ENCODE data around the gene ZNF700.
A peak's percentile ranks its signal among the peaks of the same experiment; 100 is the strongest.

ZNF700 gene

GRCh38 chr19:11927227-11927626, 2.3 kb downstream of the ZNF700 start (continued):
- no peak for TF ChIP-seq ZNF175 (tag by site-specific recombination; IDR thresholded peaks at IDR 0.05)
- TF ChIP-seq ZNF433 (tag by site-specific recombination; IDR thresholded peaks at IDR 0.05; ENCODE audit: low read depth) = peak; percentile 78; the same call in 1 of the 2 replicates
- no peak for TF ChIP-seq ZNF488 (tag by site-specific recombination; IDR thresholded peaks at IDR 0.05)
- TF ChIP-seq ZNF837 (tag by site-specific recombination; IDR thresholded peaks at IDR 0.05) = no peak
- TF ChIP-seq, protein P1, sequence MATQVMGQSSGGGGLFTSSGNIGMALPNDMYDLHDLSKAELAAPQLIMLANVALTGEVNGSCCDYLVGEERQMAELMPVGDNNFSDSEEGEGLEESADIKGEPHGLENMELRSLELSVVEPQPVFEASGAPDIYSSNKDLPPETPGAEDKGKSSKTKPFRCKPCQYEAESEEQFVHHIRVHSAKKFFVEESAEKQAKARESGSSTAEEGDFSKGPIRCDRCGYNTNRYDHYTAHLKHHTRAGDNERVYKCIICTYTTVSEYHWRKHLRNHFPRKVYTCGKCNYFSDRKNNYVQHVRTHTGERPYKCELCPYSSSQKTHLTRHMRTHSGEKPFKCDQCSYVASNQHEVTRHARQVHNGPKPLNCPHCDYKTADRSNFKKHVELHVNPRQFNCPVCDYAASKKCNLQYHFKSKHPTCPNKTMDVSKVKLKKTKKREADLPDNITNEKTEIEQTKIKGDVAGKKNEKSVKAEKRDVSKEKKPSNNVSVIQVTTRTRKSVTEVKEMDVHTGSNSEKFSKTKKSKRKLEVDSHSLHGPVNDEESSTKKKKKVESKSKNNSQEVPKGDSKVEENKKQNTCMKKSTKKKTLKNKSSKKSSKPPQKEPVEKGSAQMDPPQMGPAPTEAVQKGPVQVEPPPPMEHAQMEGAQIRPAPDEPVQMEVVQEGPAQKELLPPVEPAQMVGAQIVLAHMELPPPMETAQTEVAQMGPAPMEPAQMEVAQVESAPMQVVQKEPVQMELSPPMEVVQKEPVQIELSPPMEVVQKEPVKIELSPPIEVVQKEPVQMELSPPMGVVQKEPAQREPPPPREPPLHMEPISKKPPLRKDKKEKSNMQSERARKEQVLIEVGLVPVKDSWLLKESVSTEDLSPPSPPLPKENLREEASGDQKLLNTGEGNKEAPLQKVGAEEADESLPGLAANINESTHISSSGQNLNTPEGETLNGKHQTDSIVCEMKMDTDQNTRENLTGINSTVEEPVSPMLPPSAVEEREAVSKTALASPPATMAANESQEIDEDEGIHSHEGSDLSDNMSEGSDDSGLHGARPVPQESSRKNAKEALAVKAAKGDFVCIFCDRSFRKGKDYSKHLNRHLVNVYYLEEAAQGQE (tag by site-specific recombination; IDR thresholded peaks at IDR 0.05) = peak; percentile 78
- no peak for TF ChIP-seq ZNF548 (tag by site-specific recombination; IDR thresholded peaks at IDR 0.05)
- TF ChIP-seq GLIS1 (tag by site-specific recombination; IDR thresholded peaks at IDR 0.05) = no peak
- TF ChIP-seq ZNF280D (tag by site-specific recombination; IDR thresholded peaks at IDR 0.05) = no peak
- no peak for TF ChIP-seq ZNF585B (tag by site-specific recombination; IDR thresholded peaks at IDR 0.05)
- TF ChIP-seq ZNF10 (tag by site-specific recombination; IDR thresholded peaks at IDR 0.05) = no peak
- TF ChIP-seq ZBTB20 (tag by site-specific recombination; IDR thresholded peaks at IDR 0.05) = no peak
- peak; percentile 47 for TF ChIP-seq ZNF629 (tag by site-specific recombination; IDR thresholded peaks at IDR 0.05)
- TF ChIP-seq ZXDB (tag by site-specific recombination; IDR thresholded peaks at IDR 0.05) = peak; percentile 52; the same call in 1 of the 2 replicates
- TF ChIP-seq ZBTB49 (tag by site-specific recombination; IDR thresholded peaks at IDR 0.05; ENCODE audit: low read depth) = no peak
- no peak for TF ChIP-seq MYNN (tag by site-specific recombination; IDR thresholded peaks at IDR 0.05; ENCODE audit: borderline replicate concordance)
- 0 out of 2 replicates have a peak, but pooled peaks have one; percentile 32 for TF ChIP-seq ZNF501 (tag by site-specific recombination; IDR thresholded peaks at IDR 0.05)
- no peak for TF ChIP-seq TRIM28 (IDR thresholded peaks at IDR 0.05; ENCODE audit: borderline replicate concordance, low read length)
- TF ChIP-seq, protein P2, sequence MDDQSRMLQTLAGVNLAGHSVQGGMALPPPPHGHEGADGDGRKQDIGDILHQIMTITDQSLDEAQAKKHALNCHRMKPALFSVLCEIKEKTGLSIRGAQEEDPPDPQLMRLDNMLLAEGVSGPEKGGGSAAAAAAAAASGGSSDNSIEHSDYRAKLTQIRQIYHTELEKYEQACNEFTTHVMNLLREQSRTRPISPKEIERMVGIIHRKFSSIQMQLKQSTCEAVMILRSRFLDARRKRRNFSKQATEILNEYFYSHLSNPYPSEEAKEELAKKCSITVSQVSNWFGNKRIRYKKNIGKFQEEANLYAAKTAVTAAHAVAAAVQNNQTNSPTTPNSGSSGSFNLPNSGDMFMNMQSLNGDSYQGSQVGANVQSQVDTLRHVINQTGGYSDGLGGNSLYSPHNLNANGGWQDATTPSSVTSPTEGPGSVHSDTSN (CRISPR knock-in tag; IDR thresholded peaks at IDR 0.05) = no peak
- TF ChIP-seq ZNF76 (tag by site-specific recombination; IDR thresholded peaks at IDR 0.05; ENCODE audit: borderline replicate concordance, low read depth) = no peak
- no peak for TF ChIP-seq ZNF132 (tag by site-specific recombination; IDR thresholded peaks at IDR 0.05; ENCODE audit: borderline replicate concordance)
- TF ChIP-seq GFI1B (tag by site-specific recombination; IDR thresholded peaks at IDR 0.05) = 0 out of 2 replicates have a peak, but pooled peaks have one; percentile 26
- TF ChIP-seq ZNF2 (tag by site-specific recombination; IDR thresholded peaks at IDR 0.05) = no peak
- TF ChIP-seq, protein P3, sequence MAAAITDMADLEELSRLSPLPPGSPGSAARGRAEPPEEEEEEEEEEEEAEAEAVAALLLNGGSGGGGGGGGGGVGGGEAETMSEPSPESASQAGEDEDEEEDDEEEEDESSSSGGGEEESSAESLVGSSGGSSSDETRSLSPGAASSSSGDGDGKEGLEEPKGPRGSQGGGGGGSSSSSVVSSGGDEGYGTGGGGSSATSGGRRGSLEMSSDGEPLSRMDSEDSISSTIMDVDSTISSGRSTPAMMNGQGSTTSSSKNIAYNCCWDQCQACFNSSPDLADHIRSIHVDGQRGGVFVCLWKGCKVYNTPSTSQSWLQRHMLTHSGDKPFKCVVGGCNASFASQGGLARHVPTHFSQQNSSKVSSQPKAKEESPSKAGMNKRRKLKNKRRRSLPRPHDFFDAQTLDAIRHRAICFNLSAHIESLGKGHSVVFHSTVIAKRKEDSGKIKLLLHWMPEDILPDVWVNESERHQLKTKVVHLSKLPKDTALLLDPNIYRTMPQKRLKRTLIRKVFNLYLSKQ (tag by site-specific recombination; IDR thresholded peaks at IDR 0.05; ENCODE audit: borderline replicate concordance) = peak; percentile 74; the same call in 1 of the 2 replicates
- TF ChIP-seq ZNF560 (tag by site-specific recombination; IDR thresholded peaks at IDR 0.05; ENCODE audit: borderline replicate concordance) = peak; percentile 81
- no peak for TF ChIP-seq OVOL3 (tag by site-specific recombination; IDR thresholded peaks at IDR 0.05)
- no peak for TF ChIP-seq ZNF274 (IDR thresholded peaks at IDR 0.05; ENCODE audit: low read length)
- no peak for TF ChIP-seq ZNF274 (tag by site-specific recombination; IDR thresholded peaks at IDR 0.05; ENCODE audit: borderline replicate concordance)
